A549 (cell line): Measurements from ENCODE around the gene CRB2. TPM values are rescaled to one million over a fixed set of nuclear protein-coding genes. Genes with fewer than 3 reads are reported as not detected.
"Not testable (repeated sequence)": the region's sequence is repeated elsewhere in the genome, so short reads cannot be mapped to it uniquely, and the experiment has no call there.

Experiments
- ATAC-seq, 2 experiments: fragments of 200-7000 bp in 1 of 2; fragments of >200 bp in 1 of 2; cut with Nextera tagmentation in 1 of 2; cut with Tn5 transposase in 1 of 2; 3 replicates each; pipeline versions ENCODE4 v1.8.0 to v1.9.1; 2018 to 2020; ENCODE audit warnings: mild to moderate bottlenecking in 1 of 2, moderate library complexity in 1 of 2
- CTCF ChIA-PET: fragments of 300-600 bp; sonication (Branson Sonifier 250); formaldehyde crosslinking; extraction: SDS; loops from one replicate; lab custom pipeline; 2021; ENCODE audit warnings: antibody characterized with exemption, inconsistent platforms; lab: Yijun Ruan, JAX
- POLR2A ChIA-PET: fragments of 350-600 bp; formaldehyde crosslinking; extraction: SDS; loops from one replicate; lab custom pipeline; 2021; ENCODE audit warnings: antibody characterized with exemption, inconsistent platforms; lab: Yijun Ruan, JAX
- DNase-seq, 2 experiments: peaks; one replicate each; pipeline versions ENCODE4 v3.0.0 to v3.0.0-alpha.2; 2011 to 2016; ENCODE audit warnings: low read depth in 1 of 2, low spot score in 1 of 2
- FAIRE-seq: peaks from 2 replicates; lab custom pipeline; 2011; peaks lifted over from hg19 to GRCh38; lab: Jason Lieb, UNC
- H3K27ac ChIP-seq, 2 experiments: fragments of >200 bp; sonication (Bioruptor Twin); formaldehyde crosslinking; 3 replicates each; pipeline ENCODE4 v1.5.1; 2016 to 2017
- H3K4me1 ChIP-seq: fragments of >200 bp; sonication (Bioruptor Twin); formaldehyde crosslinking; 3 replicates; pipeline ENCODE4 v1.6.1; 2016
- H3K4me2 ChIP-seq: fragments of >200 bp; sonication (Bioruptor Twin); formaldehyde crosslinking; 3 replicates; pipeline ENCODE4 v1.6.1; 2016
- H3K4me3 ChIP-seq: fragments of >200 bp; sonication (Bioruptor Twin); formaldehyde crosslinking; 3 replicates; pipeline ENCODE4 v1.5.1; 2016
- H3K9me3 ChIP-seq: fragments of >200 bp; sonication (Bioruptor Twin); formaldehyde crosslinking; 3 replicates; pipeline ENCODE4 v1.6.1; 2016
- BHLHE40 ChIP-seq: IDR thresholded peaks from 2 replicates; pipeline ENCODE4 v1.6.1; 2012; ENCODE audit warnings: low read depth, low read length, inconsistent platforms
- EHMT2 ChIP-seq: fragments of 200-600 bp; sonication (generic); IDR thresholded peaks from 2 replicates; pipeline ENCODE4 v1.6.1; 2016; ENCODE audit warnings: antibody characterized with exemption, low read depth, mild to moderate bottlenecking, moderate library complexity
- EP300 ChIP-seq, 2 experiments: fragments of >200 bp; sonication (Bioruptor Twin); formaldehyde crosslinking; IDR thresholded peaks; 2 replicates in 1 of 2; 3 replicates in 1 of 2; pipeline ENCODE4 v1.6.1; 2016 to 2017
- FOXS1 ChIP-seq: fragments of 250-450 bp; sonication (Bioruptor Pico); IDR thresholded peaks from 2 replicates; pipeline ENCODE4 v1.5.0; 2020; ENCODE audit warnings: mild to moderate bottlenecking, moderate library complexity
- HDAC2 ChIP-seq: fragments of 200-600 bp; sonication (generic); IDR thresholded peaks from 2 replicates; pipeline ENCODE4 v1.6.1; 2016
- HEYL ChIP-seq: fragments of 250-450 bp; sonication (Bioruptor Pico); IDR thresholded peaks from 2 replicates; pipeline ENCODE4 v1.8.0; 2021; ENCODE audit warnings: mild to moderate bottlenecking, moderate library complexity
- HMGXB4 ChIP-seq: fragments of 250-450 bp; sonication (Bioruptor Pico); IDR thresholded peaks from 2 replicates; pipeline ENCODE4 v1.5.0; 2021; ENCODE audit warnings: mild to moderate bottlenecking, moderate library complexity, borderline replicate concordance
- HOXB13 ChIP-seq: fragments of 250-450 bp; sonication (Bioruptor Pico); IDR thresholded peaks from 2 replicates; pipeline ENCODE4 v1.5.0; 2020; ENCODE audit warnings: low read depth, mild to moderate bottlenecking, moderate library complexity
- KDM5A ChIP-seq: fragments of 200-600 bp; sonication (generic); IDR thresholded peaks from 2 replicates; pipeline ENCODE4 v1.6.1; 2016; ENCODE audit warnings: antibody characterized with exemption, mild to moderate bottlenecking
- MAFK ChIP-seq: fragments of 450-650 bp; IDR thresholded peaks from 2 replicates; pipeline ENCODE4 v1.6.1; 2014; ENCODE audit not compliant: partially characterized antibody
- MAX ChIP-seq: IDR thresholded peaks from 2 replicates; pipeline ENCODE4 v1.6.1; 2012
- MYC ChIP-seq: IDR thresholded peaks from 2 replicates; pipeline ENCODE4 v1.6.1; 2012; ENCODE audit warnings: mild to moderate bottlenecking, inconsistent platforms, low read length, improper control_type of control experiment, borderline replicate concordance
- NPAS2 ChIP-seq: fragments of 250-450 bp; sonication (Bioruptor Pico); IDR thresholded peaks from 2 replicates; pipeline ENCODE4 v1.8.0; 2022; ENCODE audit warnings: mild to moderate bottlenecking, moderate library complexity, borderline replicate concordance
- PHF8 ChIP-seq: fragments of 200-600 bp; sonication (generic); IDR thresholded peaks from 2 replicates; pipeline ENCODE4 v1.6.1; 2016; ENCODE audit warnings: low read depth, mild to moderate bottlenecking, antibody characterized with exemption, moderate library complexity, borderline replicate concordance
- POLR2AphosphoS2 ChIP-seq: conservative IDR thresholded peaks from 2 replicates; pipeline ENCODE4 v1.6.1; 2012; ENCODE audit warnings: low read length, improper control_type of control experiment, inconsistent platforms
- RFX5 ChIP-seq: fragments of 450-650 bp; IDR thresholded peaks from 2 replicates; pipeline ENCODE4 v1.7.1; 2014; ENCODE audit warnings: antibody characterized with exemption, mild to moderate bottlenecking, moderate library complexity
- TFCP2L1 ChIP-seq: fragments of 250-450 bp; sonication (Bioruptor Pico); IDR thresholded peaks from 2 replicates; pipeline ENCODE4 v1.5.0; 2021; ENCODE audit warnings: mild to moderate bottlenecking
- TP53 ChIP-seq: fragments of 250-450 bp; sonication (Bioruptor Pico); IDR thresholded peaks from 2 replicates; pipeline ENCODE4 v1.5.0; 2021; ENCODE audit warnings: mild to moderate bottlenecking, moderate library complexity
- ZFP36 ChIP-seq: fragments of 450-650 bp; IDR thresholded peaks from 2 replicates; pipeline ENCODE4 v1.6.1; 2014; ENCODE audit warnings: borderline replicate concordance; ENCODE audit not compliant: partially characterized antibody
- ZSCAN20 ChIP-seq: fragments of 250-450 bp; sonication (Bioruptor Pico); IDR thresholded peaks from 2 replicates; pipeline ENCODE4 v1.8.0; 2022; ENCODE audit warnings: mild to moderate bottlenecking, moderate library complexity
- WGBS: methylation state at CpG from one replicate; pipeline ENCODE4 v1.1.6; 2017; ENCODE audit errors: missing lambda C conversion rate; 5-methylcytosine and 5-hydroxymethylcytosine counted together
- polyA plus RNA-seq, 4 experiments: library from polyadenylated mRNA; depleted of rRNA in 3 of 4; stranded (reverse); fragments of >200 nt; fragmentation: RNase III in 1 of 4; extraction: RNeasy Plus Mini Kit Qiagen cat#74134 plus additional on column Dnase treatment in 1 of 4; gene quantifications; 2 replicates in 3 of 4; 3 replicates in 1 of 4; pipeline ENCODE4 v1.2.3, GENCODE V29; 2011 to 2017

The CRB2 gene
- polyA plus RNA-seq, 2 of the 4 experiments (the other 2 are of a cell fraction), result 0.01 to 0.05 TPM

GRCh38 chr9:123329329-123329955 is 26.6 kb upstream of the CRB2 start:
- 41% methylated on average over 6 of the region's 6 CpGs for WGBS
- no peak for FAIRE-seq
- no peaks in the 10 kb centered on the region for H3K4me1 ChIP-seq
- no peak for DNase-seq
- H3K4me2 ChIP-seq, result no peak overlapping the region
- TF ChIP-seq FOXS1 (CRISPR knock-in tag), result no peak
- TF ChIP-seq EP300 (IDR thresholded peaks at IDR 0.05), result no peak
- ATAC-seq, result no peak
- POLR2A ChIA-PET, result no interaction called here
- no peak overlapping the region for H3K27ac ChIP-seq
- CTCF ChIA-PET, result interaction anchor here (1.0 to 4.4 kb wide), 3 partner anchors 10 to 21 kb away, joined by 3 to 21 read pairs (median 11); no protein-coding TSS in a partner anchor
- H3K4me3 ChIP-seq, result no peak overlapping the region
- H3K9me3 ChIP-seq, result no peaks in the 10 kb centered on the region

GRCh38 chr9:123331346-123332060 is 24.5 kb upstream of the CRB2 start:
- ATAC-seq, result no peak
- no peak for FAIRE-seq
- 84% methylated on average over 15 of the region's 15 CpGs for WGBS
- no peak overlapping the region for H3K4me3 ChIP-seq
- POLR2A ChIA-PET, result no interaction called here
- H3K4me2 ChIP-seq, result no peak overlapping the region
- H3K4me1 ChIP-seq, result no peaks in the 10 kb centered on the region
- CTCF ChIA-PET, result interaction anchor here (1.7 to 4.4 kb wide), 2 partner anchors 19 to 251 kb away, joined by 4 to 21 read pairs; no protein-coding TSS in a partner anchor
- TF ChIP-seq HOXB13 (CRISPR knock-in tag) (no peak), MAFK (no peak), ZFP36 (no peak), MAX (no peak), ZSCAN20 (CRISPR knock-in tag) (no peak), TP53 (CRISPR knock-in tag) (no peak), BHLHE40 (no peak), NPAS2 (CRISPR knock-in tag) (no peak), RFX5 (no peak), HDAC2 (no peak), EHMT2 (no peak), POLR2AphosphoS2 (no peak), MYC (no peak), KDM5A (no peak), PHF8 (no peak), HMGXB4 (CRISPR knock-in tag) (no peak), TFCP2L1 (CRISPR knock-in tag) (no peak), HEYL (CRISPR knock-in tag) (no peak)
- TF ChIP-seq, all 56 proteins: peak for 0
- DNase-seq, result no peak
- no peaks in the 10 kb centered on the region for H3K9me3 ChIP-seq
- H3K27ac ChIP-seq, result no peak overlapping the region

- H3K4me3 ChIP-seq, FAIRE-seq, DNase-seq, ATAC-seq, H3K9me3 ChIP-seq, H3K4me1 ChIP-seq, POLR2A ChIA-PET, H3K27ac ChIP-seq, H3K4me2 ChIP-seq: not testable (repeated sequence)
- 83% methylated on average over 8 of the region's 8 CpGs for WGBS
- CTCF ChIA-PET, result interaction anchor here (0.8 to 9.1 kb wide), 3 partner anchors 13 to 21 kb away, joined by 3 to 84 read pairs (median 3); no protein-coding TSS in a partner anchor
Observed at GRCh38 chr9:123333058-123333669, 22.8 kb upstream of the CRB2 start.
